SIG-M5 (cell line): ENCODE results near the gene SNX27.

ENCODE experiments used
- DNase-seq: peaks from one replicate; lab custom pipeline; 2025; lab: John Stamatoyannopoulos, UW

SNX27 gene

GRCh38 chr1:151705753-151706463 is 94.1 kb downstream of the SNX27 start:
- DNase-seq = no peak

- no peak for DNase-seq
Measured at GRCh38 chr1:151706464-151707415, 94.9 kb downstream of the SNX27 start.

- DNase-seq = no peak
Measured at GRCh38 chr1:151707541-151708065, 95.8 kb downstream of the SNX27 start.

GRCh38 chr1:151708891-151709290 is 97.0 kb downstream of the SNX27 start:
- DNase-seq = no peak

- DNase-seq = no peak
Measured at GRCh38 chr1:151710187-151710840, 98.5 kb downstream of the SNX27 start.

GRCh38 chr1:151711044-151711800 is 99.4 kb downstream of the SNX27 start:
- no peak for DNase-seq

GRCh38 chr1:151711951-151712350 is 100.1 kb downstream of the SNX27 start:
- no peak for DNase-seq

- no peak for DNase-seq
Measured at GRCh38 chr1:151713044-151713443, 101.2 kb downstream of the SNX27 start.

- no peak for DNase-seq
Measured at GRCh38 chr1:151713874-151714273, 102.0 kb downstream of the SNX27 start.

- DNase-seq = no peak
Measured at GRCh38 chr1:151714820-151715725, 103.2 kb downstream of the SNX27 start.

- DNase-seq = no peak
Measured at GRCh38 chr1:151715726-151716404, 104.0 kb downstream of the SNX27 start.

- no peak for DNase-seq
Measured at GRCh38 chr1:151716405-151716762, 104.5 kb downstream of the SNX27 start.

- no peak for DNase-seq
Measured at GRCh38 chr1:151716771-151717631, 105.2 kb downstream of the SNX27 start, which contains the start of gene CELF3. Gene CELF3, minus strand, starts transcription at chr1:151716803. Its CDS starts 783 bp downstream, at chr1:151716020.

GRCh38 chr1:151718011-151718431 is 106.2 kb downstream of the SNX27 start:
- no peak for DNase-seq

GRCh38 chr1:151718666-151719065 is 106.8 kb downstream of the SNX27 start:
- no peak for DNase-seq

GRCh38 chr1:151720125-151720524 is 108.3 kb downstream of the SNX27 start:
- no peak for DNase-seq

- no peak for DNase-seq
Measured at GRCh38 chr1:151720554-151720953, 108.7 kb downstream of the SNX27 start.

GRCh38 chr1:151720974-151721787 is 109.3 kb downstream of the SNX27 start, which contains the start of gene RIIAD1:
Gene RIIAD1, plus strand, starts transcription at chr1:151721522. Its CDS starts 15 bp downstream, at chr1:151721537.
- no peak for DNase-seq
